WI38 (cell line): ENCODE results near the gene PABPC3.

Experiments
- H3K4me3 ChIP-seq: 2 replicates; pipeline ENCODE4 v1.5.1; 2011; ENCODE audit warnings: low read depth, mild to moderate bottlenecking, control low read depth, low read length
- TF ChIP-seq, protein P1 (sequence below): IDR thresholded peaks from 2 replicates; pipeline ENCODE4 v1.5.1; 2012; ENCODE audit warnings: low read depth, mild to moderate bottlenecking, control low read depth, low read length

PABPC3 gene

DNA sequence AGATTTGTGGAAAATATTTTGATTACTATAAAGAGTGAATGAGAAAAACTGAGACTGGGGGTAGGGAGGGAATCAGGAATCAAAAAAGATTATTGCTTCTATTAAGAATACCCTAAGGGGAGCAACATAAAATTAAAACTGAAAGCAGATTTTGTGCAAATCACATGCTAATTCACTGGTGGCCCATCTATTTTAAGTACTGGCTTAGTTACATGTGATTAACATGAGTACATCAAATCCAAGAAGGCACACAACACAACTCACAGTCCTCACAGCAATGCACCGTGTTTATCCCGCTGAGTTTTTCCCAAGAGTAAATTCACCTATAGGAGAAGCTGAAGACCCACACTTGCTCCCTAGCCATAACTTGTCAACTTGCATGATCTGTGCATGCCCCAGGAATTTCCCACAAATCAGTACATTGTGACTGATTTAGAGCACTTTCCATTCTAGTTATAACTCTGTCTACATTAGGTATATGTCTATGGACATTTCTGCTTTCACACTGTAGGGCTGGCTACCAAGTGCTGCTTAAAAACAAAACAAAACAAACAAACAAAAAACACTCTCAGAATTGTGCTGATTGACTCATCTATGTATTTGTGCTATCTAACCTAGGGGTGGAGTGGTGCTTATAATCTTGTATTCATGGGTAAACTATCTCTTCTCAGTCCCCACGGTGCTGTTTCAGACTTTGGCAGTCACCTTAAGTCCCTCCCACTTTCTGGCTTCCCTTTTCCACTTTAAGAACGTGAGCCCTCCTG lies 51.9 kb downstream of the PABPC3 start:
- H3K4me3 ChIP-seq = no peak overlapping the region
- TF ChIP-seq, protein P1, sequence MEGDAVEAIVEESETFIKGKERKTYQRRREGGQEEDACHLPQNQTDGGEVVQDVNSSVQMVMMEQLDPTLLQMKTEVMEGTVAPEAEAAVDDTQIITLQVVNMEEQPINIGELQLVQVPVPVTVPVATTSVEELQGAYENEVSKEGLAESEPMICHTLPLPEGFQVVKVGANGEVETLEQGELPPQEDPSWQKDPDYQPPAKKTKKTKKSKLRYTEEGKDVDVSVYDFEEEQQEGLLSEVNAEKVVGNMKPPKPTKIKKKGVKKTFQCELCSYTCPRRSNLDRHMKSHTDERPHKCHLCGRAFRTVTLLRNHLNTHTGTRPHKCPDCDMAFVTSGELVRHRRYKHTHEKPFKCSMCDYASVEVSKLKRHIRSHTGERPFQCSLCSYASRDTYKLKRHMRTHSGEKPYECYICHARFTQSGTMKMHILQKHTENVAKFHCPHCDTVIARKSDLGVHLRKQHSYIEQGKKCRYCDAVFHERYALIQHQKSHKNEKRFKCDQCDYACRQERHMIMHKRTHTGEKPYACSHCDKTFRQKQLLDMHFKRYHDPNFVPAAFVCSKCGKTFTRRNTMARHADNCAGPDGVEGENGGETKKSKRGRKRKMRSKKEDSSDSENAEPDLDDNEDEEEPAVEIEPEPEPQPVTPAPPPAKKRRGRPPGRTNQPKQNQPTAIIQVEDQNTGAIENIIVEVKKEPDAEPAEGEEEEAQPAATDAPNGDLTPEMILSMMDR = no peak

DNA sequence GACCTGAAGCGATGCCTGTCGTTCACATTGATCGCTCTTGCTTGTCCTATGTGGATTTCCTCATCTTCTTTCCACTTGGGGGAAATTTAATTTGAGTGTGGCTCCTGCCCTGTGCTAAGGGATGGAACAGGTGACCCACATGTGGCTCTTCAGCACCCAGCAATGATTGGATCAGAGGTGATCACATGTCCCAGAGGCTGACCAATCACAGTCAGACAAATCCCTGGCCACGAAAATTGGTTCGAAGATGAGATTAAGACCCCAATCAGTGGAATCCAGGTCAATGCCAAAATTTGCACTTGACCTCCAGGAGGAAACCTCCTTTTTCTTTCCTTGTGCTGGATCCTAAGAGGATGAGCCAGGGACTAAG lies 52.5 kb downstream of the PABPC3 start:
- TF ChIP-seq, protein P1 = no peak
- H3K4me3 ChIP-seq = no peak overlapping the region
